CMK (cell line): ENCODE results near the gene TBC1D2B.

Experiments used
- DNase-seq: peaks from one replicate; pipeline ENCODE4 v3.0.0-alpha.2; 2010; ENCODE audit warnings: low read depth

Gene TBC1D2B

DNA sequence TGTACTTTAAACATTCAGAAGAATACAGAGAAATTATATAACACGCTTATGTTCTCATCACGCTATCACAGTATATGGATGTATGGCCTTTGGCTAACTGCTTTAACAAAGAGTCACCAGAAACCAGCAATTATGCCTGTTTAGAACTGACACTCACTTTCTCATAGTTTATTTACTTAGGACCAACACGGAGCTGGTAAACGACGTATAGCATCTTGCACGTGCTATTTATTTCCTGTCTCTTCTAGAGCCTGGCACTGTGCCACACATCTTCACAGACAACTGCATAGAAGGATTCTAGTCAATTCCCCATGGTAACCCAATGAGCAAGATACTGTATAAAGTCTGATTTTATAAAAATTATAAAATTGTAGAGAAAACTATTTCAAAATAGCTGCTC is 43.6 kb downstream of the TBC1D2B start:
- no peak for DNase-seq

DNA sequence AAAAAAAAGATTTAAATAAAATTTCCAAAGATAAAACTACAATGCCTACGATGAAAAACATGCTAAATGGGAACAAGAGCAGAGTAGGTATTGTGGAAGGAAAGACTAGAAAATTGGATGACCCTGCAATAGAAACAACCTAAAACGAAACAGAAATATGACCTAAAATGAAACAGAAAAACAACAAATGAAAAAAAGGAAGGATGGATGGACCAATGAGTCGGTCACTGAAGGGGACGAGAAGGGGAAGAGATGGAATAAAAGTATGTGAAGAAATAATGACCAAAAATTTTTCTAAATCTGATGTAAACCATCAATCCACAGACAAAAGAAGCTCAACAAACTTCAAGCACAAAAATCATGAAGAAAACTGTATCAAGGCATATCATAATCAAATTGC is 44.8 kb downstream of the TBC1D2B start:
- no peak for DNase-seq

DNA sequence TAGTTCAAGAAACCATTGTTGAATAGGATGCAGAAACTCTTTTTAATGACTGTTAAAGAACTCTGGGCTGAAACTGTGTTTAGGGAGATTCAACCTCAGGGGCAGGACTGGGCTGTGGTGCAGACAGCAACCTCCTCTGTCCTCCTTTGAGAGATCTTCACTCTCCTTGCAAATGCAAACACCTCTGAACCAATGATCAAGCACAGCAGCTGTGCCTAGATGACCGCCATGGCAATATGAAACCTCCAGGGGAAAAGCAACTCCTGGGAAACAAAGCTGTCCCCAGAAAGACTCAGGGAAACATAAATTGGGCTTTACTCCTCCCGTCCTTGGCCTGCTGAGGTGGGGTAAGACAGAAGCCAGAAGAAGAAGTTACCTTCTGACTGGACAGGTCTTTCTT is 52.6 kb downstream of the TBC1D2B start:
- no peak for DNase-seq

DNA sequence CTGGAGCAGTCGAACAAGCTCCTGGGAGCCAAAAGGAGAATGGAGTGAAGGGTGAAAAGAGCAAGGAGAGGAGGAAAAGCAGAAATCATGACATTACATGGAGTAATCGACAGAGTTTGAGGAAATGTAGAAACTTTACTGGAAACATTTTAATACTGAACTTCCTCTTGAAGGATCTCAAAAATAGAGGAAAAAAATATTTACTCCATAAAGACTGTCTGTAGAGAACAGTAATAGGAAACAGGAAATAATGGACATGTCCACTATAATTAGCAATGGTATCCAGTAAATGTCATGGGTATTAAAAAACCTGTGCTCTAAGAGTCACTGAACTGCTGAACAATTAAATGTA is 53.0 kb downstream of the TBC1D2B start:
- DNase-seq, result no peak

DNA sequence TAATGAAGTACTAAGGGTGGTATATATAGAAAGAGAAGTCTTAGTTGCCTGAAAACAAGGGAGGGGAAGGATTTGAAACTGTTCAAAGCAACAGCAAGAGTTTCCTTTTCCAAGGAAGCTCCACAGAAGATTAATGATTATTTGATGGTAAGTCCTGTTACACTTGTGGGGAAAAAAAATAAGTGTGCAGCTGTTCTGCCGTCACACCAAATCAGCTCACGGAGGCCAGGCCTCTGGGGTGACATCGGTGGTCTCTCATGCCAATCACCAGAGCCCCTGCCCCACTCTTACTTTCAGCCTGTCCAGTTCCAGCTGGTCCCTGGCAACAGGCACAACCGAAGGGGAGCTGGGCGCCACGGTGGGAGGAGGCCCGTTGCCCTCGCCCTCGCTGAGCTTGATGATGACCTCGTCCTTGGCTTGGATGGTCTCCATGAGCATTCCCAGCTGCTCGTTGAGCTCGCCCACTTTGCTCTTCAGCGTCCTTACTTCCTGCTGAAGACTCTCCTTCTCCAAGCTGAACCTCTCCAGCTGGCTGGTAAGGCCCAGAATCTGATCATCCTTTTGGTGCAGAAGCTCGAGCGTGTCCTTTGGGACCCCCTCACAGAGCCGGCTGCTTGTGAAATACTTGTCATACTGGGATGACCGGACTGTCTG is 53.5 kb downstream of the TBC1D2B start:
- DNase-seq, result no peak

DNA sequence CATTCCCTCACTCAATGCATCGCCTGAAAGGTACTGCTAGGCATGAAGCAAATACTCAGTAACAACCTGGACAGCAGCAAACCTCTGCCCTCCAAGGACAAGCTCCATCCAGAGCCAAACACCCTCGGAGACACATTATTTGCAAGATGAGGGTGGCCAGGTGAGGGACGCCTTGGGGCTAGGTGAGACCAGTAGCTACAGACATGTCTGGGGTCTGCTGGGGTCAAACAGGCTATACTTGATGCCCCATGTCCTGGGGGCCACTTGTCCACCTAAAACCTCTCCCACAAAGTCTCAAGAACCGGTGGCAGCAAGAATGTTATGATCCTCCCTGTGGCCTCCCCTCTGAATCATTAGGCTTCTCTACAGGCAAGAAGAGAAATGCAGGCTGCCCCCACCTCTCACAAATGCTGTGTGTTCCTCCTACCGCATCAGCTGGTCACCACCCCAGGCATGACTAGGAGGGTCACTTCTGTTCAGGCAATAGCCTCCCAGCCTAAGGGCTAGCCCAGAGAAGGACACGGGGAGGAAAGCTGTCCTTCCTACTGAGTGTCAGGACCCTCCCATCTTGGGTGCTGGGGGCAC is 54.3 kb downstream of the TBC1D2B start:
- DNase-seq, result no peak

DNA sequence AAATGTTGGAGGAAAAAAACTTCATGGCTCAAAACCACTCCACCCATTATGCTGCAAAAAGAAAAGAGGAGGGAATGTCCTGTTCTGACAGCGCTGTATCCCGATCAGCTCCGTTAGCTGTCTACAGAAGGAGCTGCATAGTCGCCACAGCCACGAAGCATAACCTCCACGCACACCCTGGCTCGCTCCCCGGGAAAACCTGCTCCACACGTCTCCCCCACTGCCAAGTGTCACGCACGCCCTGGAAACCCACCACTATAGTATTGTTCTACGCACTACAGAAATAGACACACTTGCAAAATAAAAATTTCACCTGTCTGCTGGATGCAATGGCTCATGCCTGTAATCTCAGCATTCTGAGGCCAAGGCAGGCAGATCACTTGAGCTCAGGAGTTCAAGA is 55.8 kb downstream of the TBC1D2B start:
- DNase-seq, result no peak

DNA sequence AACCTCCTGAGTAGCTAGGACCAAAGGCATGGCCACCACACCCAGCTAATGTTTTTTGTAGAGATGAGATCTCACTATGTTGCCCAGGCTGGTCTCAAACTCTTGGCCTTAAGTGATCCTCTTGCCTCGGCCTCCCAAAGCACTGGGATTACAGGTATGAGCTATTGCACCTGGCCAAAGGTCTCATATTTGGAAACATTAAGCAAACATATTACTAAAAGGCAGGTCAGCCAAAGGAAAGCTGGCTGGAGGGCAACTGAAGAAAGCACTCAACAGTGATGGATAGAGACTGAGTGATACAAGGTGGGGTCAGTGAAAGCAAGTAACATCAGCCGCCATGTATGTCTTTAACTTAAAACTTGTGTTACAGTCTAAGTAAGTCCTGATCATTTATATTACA is 57.5 kb downstream of the TBC1D2B start:
- DNase-seq, result no peak

DNA sequence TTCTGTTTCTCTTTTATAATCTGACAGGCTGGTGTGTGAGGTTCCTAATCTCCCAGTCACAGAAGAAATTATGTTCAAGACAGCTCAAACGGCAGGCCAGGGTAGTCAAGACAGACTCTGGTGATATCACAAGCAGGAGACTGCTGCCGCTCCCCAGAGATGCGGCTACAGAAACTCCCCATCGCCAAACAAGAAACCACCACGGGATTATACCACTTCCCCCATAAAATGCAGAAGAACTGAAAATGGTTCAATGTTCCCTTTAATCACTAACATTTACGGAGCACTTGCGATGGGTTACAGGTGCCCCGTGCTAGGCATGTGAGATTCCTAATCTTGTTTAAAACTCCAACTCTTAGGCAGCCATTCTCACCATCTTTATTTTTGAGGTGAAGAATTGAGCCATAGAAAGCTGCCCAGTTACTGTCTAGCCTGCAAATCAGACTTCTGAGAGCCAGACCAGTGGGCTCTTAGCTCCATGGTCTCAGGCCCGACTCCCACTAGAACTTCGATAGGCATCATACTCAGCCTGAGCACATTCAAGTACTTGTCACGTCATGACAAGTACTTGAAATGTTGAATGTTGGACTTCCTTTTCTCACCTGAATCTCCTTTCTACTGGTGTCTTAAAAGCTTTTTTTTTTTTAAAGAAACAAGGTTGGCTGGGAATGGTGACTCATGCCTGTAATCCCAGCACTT is 58.4 kb downstream of the TBC1D2B start:
- peak; percentile 36 for DNase-seq

DNA sequence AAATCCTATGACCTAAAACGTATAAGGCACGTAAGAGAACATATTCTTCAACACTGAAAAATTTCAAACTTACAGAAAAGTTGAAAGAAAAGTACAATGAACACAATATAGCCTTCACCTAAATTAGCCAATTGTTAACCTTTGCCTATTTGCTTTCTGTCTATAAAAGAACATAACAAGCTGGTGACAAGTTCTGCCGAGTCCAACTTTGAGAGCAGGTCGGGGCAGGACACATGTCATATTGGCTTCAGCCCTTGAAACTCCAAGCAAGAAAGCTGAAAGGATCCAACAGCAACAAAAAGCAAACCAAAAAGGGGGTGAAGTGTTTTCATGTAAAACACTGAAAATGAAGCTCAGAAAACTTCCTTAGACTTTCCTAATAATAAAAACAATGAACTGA is 59.1 kb downstream of the TBC1D2B start:
- no peak for DNase-seq

DNA sequence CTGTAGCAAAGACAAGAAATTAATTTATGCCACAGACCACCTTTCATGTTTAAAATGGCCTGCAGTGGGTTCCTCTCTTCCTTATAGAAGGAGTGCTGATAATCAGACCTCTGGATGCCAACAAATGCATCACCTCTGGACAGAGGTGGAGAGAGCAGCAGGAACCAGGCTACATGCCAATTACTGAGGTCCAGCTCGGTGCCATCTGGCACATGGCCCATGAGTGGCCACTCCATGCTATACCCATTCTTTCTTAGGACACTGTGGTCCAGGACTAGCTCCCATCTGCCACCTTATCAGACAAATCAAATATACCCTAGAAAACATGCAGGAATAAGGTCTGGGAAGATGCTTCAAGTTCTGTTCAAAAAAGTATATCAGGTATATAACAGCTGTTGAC is 60.7 kb downstream of the TBC1D2B start:
- DNase-seq, result no peak

DNA sequence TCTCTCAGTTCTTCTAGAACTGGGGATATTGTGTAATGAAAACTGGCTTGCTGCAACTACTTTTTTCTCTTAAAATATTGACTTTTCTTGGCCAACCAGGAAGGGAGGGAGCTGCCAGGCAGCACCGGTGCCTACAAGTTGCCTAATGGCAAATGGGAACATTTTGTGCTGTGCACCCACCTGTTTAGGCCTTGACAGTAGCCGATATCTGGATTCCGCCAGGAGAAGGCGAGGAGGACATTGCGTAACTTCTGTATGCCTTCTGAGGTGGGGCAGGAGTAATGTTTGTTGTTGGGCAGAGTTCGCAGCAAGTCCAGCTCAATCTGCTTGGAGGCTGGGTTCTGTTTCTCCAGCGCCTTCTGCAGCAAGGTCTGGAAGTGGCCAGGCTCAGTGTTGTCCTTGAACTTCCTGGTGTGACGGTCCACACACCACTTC is 64.9 kb downstream of the TBC1D2B start:
- no peak for DNase-seq

DNA sequence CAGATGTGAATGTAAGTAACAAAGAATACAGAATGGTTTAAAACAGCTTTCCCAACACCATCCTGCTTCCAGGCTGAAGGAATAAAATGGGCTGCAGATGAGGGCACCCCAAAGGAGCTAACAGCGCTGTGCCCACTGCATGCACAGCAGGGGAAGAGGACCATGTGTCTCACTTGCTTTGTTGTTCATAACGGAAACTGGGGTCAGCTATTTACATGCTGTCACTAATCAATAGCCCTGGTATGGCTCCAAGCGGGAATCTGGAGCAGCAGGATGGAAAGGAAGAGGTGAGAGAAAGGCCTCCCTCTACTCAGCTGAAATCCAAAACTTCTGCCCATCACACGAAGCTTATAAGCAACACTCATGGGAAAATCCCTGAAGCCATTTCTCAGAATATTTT is 67.4 kb downstream of the TBC1D2B start:
- no peak for DNase-seq

DNA sequence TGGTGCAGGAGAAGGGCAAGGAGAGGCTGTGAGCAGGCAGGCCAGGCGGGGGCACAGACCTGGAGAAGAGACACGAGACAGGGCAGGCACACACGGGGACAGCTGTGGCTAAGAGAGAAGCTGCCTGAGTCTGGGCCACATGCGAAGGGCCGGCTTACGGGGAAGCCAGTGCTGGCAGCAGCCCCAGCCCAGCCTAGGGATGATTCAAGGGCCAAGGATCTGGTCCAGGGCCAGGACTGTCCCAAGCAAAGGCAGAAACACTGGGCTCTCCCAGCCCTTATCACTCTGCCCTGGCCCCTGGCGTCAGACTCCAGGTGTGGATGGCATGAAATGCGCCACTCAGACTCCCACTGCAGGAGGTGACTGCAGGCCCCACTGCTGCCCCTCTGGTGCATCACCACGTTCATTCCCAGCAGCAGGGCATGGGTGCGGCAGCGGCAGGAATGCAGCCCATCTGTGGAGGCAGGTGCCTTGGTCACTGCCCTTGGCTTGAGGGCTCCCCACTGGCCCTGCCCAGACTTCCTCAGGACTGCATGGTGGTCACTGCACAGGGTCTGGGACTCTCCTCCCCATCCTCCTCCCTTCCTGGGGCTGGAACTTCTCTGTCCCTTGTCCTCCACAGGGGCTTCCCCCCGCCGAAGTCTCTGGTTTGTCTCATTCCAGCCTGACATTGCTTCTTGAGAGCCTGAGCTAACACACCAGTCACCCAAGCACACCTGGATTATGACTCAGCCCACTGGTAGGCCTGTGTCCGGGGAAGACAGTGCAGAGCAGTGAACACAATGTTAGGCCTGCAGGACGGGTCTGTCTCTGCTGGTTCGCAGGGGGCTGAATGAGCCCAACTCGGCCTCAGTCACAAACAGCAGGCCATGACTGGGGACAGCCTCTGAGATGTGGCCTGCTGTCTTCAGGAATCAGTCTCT is 69.3 kb downstream of the TBC1D2B start:
- DNase-seq, result no peak

DNA sequence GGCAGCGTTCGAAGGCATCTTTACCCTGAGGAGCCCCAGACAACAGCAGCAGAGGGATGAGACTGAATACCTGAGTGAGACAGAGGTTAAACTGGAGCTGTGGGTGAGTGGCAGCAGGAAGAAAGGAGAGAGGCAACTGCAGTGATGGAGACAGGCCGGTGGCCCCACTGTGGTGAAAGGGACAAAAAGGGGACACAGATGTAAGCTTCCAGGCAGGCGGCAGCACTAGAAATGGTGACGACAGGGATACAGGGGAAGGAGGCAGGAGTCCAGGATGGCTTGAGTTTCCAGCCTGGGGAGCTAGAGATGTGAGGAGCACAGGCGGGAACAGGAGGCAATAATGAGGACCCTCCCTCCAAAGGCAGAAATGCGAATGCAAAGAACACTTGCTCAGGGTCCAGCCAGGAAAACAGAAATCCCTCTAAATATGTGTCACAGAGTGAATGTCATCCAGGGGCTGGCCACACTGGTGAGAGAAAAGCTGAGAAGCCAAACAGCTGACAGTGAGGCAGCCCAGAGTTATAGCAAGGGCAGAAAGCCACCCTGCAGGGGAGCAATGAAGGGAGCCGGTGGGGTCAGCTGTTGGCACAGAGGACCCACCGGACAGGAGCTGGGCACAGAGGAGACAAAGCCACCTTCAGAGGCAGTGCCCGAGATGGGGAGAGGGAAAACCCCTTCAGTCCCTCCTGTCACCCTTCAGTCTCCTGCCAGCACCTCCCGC is 70.1 kb downstream of the TBC1D2B start:
- DNase-seq, result no peak

DNA sequence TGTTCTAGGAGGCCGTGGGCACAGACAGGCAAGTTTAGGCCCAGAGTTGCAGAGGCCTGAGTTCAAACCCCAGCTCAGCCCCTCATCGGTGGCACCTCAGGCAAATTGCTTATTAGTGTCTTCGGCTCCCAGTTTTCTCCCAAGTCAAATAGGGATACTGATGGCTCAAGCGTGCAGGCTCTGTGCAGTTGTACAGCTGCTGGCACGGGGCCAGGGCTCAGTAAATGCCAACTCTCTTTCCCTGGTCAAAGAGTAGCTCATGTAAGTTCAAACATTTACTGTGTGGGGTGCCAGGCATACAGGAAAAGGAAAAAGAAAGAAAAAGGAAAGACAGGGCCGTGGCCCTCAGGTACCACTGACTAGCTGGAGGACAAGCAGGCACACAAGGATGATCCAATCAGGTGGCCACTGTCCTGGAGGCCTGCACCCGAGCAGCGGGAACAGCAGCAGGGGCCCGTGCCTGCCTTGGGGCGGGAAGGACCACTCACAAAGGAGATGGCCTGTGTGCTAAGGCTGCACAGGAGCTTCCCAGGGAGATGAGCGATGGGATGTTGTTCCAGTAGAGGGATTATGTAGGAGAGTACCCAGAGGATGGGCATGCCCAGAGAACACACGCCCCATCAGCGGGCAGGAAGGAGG is 70.8 kb downstream of the TBC1D2B start:
- no peak for DNase-seq

DNA sequence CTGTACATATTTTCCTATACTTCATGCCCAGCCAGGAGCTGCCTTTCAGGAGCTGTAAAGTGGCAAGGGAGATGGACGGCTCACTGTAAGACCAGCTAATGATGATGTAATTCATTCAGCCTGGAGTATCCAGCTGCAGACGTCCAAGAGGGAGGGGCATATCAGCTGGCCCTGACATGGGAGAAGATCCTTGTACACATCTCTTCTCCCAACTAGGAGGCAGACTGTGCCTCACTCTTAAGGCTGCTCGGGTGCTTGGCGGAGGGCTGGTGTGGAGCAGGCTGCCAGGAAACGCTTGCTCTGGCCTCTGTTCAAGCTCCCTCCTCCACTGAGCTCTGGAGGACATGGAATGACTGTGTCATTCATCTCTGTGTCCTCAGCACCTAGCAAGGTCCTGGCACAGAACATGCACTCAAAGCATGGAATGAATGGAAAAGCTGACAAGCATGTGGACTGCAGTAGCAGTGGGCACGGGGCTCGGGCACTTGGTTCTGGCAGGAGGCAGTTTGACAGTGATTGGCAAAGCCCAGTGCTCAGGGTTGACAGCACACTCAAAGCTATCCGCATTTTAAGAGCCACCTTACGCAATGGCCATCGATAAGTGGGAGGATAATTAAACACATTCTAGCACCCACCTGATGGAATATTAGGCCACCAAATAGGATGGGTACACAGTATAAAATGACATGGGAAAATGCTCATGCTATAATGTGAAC is 72.4 kb downstream of the TBC1D2B start:
- no peak for DNase-seq

DNA sequence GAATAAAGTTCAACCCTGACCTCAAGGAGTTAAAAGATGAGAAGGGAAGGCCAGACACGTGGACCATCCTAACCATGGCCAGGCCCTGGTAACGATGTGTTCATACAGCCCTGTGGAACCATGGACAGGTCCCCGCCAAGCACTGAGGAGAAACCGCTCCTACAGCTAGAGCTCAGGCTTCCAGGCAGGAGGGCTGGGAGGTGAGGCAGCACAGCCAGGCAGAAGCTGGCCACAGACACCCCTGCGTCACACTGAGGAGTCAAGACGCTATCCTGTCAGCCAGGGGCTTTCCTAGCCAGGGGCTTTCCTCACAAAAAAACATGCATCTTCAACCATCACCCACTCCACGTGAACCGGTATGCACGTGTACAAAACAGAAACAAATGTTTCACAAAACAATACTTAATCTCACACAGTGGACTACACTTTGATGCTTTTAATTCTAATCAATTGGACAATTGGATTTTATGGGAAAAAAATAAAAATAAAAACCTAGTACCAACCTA is 73.2 kb downstream of the TBC1D2B start:
- DNase-seq, result no peak

DNA sequence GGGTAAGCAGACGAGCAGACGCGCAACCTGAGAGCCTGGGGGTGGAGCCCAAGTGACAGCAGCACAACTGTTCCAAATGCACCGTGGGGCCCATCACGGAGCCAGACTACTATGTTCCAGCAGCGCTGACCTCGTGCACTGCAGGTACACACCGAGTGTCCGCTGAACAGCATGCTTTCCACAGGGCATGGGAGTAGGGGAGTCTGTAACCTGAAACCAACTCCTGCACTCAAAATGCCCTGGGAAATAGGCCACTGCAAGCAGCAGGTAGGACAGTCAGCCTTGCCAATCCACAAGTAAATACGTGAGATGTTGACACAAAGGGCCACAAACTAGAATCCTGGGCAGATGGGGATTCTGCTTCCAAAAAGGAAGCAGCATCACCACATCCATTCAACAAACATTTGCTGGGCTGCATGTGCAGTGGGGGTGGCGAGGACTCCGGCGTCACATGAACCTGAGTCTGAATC is 73.9 kb downstream of the TBC1D2B start:
- no peak for DNase-seq

DNA sequence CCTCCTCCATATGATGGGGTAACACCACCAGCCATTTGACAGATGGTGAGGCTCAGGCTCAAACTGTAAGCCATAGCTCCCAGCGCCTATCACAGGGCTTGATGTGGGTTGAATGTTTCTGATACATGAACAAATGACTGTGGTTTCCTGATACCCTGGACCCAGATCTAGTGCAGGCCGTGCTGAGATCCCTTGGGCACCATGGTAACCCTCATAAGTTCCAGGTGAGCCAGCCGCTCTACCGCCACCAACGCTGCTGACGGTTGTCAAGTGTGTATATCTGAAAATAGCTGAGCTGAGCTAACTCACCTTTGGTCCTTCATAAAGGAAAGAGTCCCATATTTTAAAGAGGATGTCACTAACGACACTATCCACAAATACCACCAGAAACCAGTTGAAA is 74.5 kb downstream of the TBC1D2B start:
- no peak for DNase-seq

DNA sequence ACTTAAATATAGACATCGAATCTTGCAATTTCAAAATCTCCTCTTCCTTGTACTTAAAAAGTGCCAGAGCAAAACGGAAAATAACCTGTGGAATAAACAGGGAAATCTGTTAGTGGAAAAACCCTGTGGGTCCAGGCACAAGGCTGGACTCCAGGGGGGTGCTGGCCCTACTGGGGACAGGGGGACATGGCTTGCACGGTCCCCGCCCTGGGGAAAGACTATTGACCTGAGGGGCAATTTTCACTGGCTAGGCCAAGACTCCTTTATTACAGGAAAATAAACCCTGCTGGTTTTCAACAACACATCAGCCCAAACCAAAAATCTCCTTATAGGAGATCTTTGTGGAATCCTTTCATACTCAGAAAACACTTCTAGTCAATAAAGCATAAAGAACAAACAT is 75.9 kb downstream of the TBC1D2B start:
- no peak for DNase-seq
